ENCODE results near the gene TNFRSF9. TPM values are rescaled to one million over a fixed set of nuclear protein-coding genes. Genes with fewer than 3 reads are reported as not detected.

The TNFRSF9 gene
- total RNA-seq, 1 experiment from 2014 or later, result not detected

- Histone ChIP-seq H4K5ac (ENCODE audit: insufficient read length, low read depth, low read length) (no peak overlapping the region), H3K27ac (ENCODE audit: insufficient read length, low read depth, low read length) (no peak overlapping the region), H4K20me1 (ENCODE audit: control insufficient read depth, insufficient read depth, insufficient read length) (no peaks in the 10 kb centered on the region), H2BK20ac (ENCODE audit: low read depth, low read length, poor library complexity, severe bottlenecking) (no peak overlapping the region), H3K23ac (ENCODE audit: insufficient read length, low read depth, low read length) (no peak overlapping the region), H3T11ph (ENCODE audit: low read length) (no peak overlapping the region), H3K9ac (ENCODE audit: extremely low read depth, insufficient read length, low read length) (peak overlapping the region; percentile 53), H3K9me3 (ENCODE audit: control insufficient read depth, low read depth, low read length) (no peaks in the 10 kb centered on the region), H3K4me1 (ENCODE audit: insufficient read depth, low read length) (no peaks in the 10 kb centered on the region), H3K4me2 (ENCODE audit: insufficient read depth, insufficient read length, low read length) (peak overlapping the region; percentile 80), H2AK5ac (ENCODE audit: insufficient read length, low read length) (no peak overlapping the region), H3K79me2 (ENCODE audit: insufficient read depth, low read length) (peaks cover 3% of the 10 kb centered on the region; the same call in 1 of the 2 replicates), H2AFZ (ENCODE audit: low read length) (no peak overlapping the region), H4K8ac (replicated peaks; ENCODE audit: insufficient read length, low read depth, low read length) (no peak overlapping the region), H2BK12ac (ENCODE audit: insufficient read length, low read depth, low read length) (no peak overlapping the region), H3K27me3 (ENCODE audit: insufficient read depth, low read length) (no peaks in the 10 kb centered on the region), H3K23me2 (ENCODE audit: insufficient read length, low read depth, low read length, poor library complexity, severe bottlenecking) (peaks cover 2% of the 10 kb centered on the region), H2BK15ac (ENCODE audit: low read depth, low read length) (no peak overlapping the region), H3K18ac (ENCODE audit: insufficient read length, low read depth, low read length) (no peak overlapping the region), H3K79me1 (ENCODE audit: insufficient read depth, low read depth, low read length, poor library complexity, severe bottlenecking) (peaks cover 2% of the 10 kb centered on the region), H3K4ac (ENCODE audit: low read depth, low read length) (no peak overlapping the region), H2BK5ac (ENCODE audit: insufficient read length, low read length) (no peak overlapping the region), H4K91ac (ENCODE audit: insufficient read length, low read depth, low read length) (no peak overlapping the region), H2BK120ac (ENCODE audit: low read depth, low read length, poor library complexity, severe bottlenecking) (no peak overlapping the region), H3K56ac (ENCODE audit: insufficient read length, low read depth, low read length) (no peak overlapping the region), H3K14ac (ENCODE audit: insufficient read depth, low read length) (no peak overlapping the region)
- H3K4me3 Mint-ChIP-seq, result peak overlapping the region; percentile 97
- H3K27me3 Mint-ChIP-seq (ENCODE audit: low read depth), result no peaks in the 10 kb centered on the region
- WGBS (ENCODE audit: extremely low coverage, insufficient read length, low lambda C conversion rate), result no CpG with 5 or more reads among the region's 11 CpGs
- no peak for TF ChIP-seq CTCF (conservative IDR thresholded peaks at IDR 0.05)
- H3K36me3 Mint-ChIP-seq (ENCODE audit: insufficient read depth in 1 of 3, low read depth in 3 of 3), result peaks cover 37 to 59% (median 47%) of the 10 kb centered on the region in 3 experiments
- peaks cover 15 to 20% of the 10 kb centered on the region in 2 experiments for H3K4me1 Mint-ChIP-seq
- no peak for DNase-seq
- no peaks in the 10 kb centered on the region for H3K9me3 Mint-ChIP-seq
- H3K27ac Mint-ChIP-seq, result peak overlapping the region in 2 of 3 experiments; percentile 68 to 76; a peak in 2 of 7 replicates
Measured at GRCh38 chr1:7962636-7963377, 22.2 kb upstream of the TNFRSF9 start.
